Fibroblast of the aortic adventitia (primary cell): ENCODE measurements around the gene KIF16B. TPM values are rescaled to one million over a fixed set of nuclear protein-coding genes. Genes with fewer than 3 reads are reported as not detected.

ENCODE experiments used
- DNase-seq: peaks from one replicate; pipeline ENCODE4 v3.0.0-alpha.2; 2010; ENCODE audit warnings: low read depth
- H3K4me3 ChIP-seq: 2 replicates; pipeline ENCODE4 v1.5.1; 2011; ENCODE audit warnings: low read depth, mild to moderate bottlenecking, control low read depth, low read length, moderate library complexity
- CTCF ChIP-seq: IDR thresholded peaks from 2 replicates; pipeline ENCODE4 v1.5.1; 2011; ENCODE audit warnings: mild to moderate bottlenecking, low read length, control low read depth, inconsistent platforms; ENCODE audit not compliant: insufficient read depth
- total RNA-seq: library from RNA; depleted of rRNA; stranded (reverse); fragments of >200 nt; gene quantifications from 2 replicates; pipeline ENCODE4 v1.2.3, GENCODE V29; 2012; ENCODE audit warnings: low replicate concordance

KIF16B gene
- total RNA-seq, 1 donor: 14.5 TPM

- no peak for TF ChIP-seq CTCF
- no peak for DNase-seq
- no peak overlapping the region for H3K4me3 ChIP-seq
These were observed 168.6 kb downstream of the KIF16B start for GRCh38 chr20:16404640-16405039.

GRCh38 chr20:16404171-16404570 lies 169.1 kb downstream of the KIF16B start:
- no peak for DNase-seq
- no peak overlapping the region for H3K4me3 ChIP-seq
- TF ChIP-seq CTCF: no peak

DNA sequence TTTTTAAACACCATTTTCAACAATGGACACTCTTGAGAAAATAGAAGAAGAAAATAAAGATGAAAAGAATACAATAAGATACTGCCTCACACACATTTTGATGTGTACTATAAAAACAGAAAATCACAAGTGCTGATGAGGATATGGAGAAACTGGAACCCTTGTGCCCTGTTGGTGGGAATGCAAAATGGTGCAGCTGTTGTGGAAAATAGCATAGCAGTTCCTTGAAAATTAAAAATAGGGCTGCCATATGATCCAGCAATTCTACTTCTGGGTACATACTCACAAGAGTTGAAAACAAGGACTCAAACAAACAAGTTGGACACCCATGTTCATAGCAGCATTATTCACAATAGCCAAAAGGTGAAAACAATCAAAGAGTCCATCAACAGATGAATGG lies 173.0 kb downstream of the KIF16B start:
- no peak for TF ChIP-seq CTCF

DNA sequence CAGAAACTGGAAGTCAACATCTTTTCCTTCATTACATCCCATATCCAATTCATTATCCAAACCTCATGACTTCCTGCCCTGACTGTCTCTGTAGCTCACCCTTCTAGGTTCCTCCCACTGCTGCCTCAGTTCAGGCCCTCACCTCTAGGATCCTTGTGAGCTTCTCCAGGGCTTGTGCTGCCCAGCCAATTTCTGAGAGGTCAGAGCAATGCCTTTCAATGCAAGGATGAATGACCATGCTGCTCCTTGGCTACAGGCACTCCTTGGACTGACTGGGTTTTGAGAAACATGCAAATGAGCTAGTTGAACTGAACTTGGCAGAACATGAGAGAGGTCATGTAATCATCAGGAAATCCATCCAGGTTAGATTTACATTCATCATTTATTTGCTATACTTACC lies 173.4 kb downstream of the KIF16B start:
- no peak for DNase-seq
- no peak overlapping the region for H3K4me3 ChIP-seq
- no peak for TF ChIP-seq CTCF

More for the DNA sequence above, 173.0 kb downstream of the KIF16B start:
- DNase-seq: no peak
- H3K4me3 ChIP-seq: no peak overlapping the region

- peak; percentile 88 for DNase-seq
- no peak overlapping the region for H3K4me3 ChIP-seq
- TF ChIP-seq CTCF: no peak
These were observed 176.2 kb downstream of the KIF16B start for GRCh38 chr20:16397086-16397485.

DNA sequence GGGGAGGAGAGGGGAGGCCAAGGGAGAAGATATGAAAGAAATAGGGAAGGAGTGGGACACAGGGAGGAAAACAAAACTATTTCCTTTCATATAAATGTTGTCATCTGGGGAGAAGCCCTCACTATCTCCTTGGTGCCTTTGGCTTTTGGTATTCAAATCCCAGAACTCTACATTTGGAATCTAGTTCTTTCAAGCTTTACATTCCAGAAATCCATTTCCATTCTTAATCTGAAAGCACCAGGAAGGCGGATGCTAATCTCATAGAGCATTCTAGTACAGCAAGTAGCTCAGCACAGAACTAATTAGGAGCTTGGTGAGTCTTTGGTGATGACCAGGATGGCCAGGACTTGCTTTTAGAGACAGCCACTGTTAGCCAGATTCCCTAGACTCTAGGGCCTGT lies 177.9 kb downstream of the KIF16B start:
- no peak for TF ChIP-seq CTCF
- no peak overlapping the region for H3K4me3 ChIP-seq
- DNase-seq: no peak

DNA sequence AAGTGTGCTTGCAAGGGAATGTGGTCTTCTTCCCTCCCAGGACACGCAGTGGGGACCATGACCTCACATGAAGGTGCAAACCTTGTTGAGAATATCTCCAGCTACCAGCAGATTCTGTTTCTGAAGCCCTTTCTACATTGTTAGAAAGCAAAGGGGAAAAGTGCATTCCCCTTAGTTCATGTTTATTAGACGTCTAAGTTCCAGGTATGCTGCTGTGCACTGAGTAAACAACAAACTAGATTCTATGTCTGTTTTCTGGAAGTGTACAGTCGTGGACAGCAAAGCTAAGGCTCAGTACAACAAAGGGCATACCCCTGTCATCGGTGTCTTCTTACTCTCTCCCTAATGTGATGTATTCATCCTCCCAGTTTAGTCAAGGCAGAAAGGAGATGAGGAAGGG lies 178.5 kb downstream of the KIF16B start:
- TF ChIP-seq CTCF: no peak
- no peak overlapping the region for H3K4me3 ChIP-seq
- no peak for DNase-seq
